ENCODE measurements around the gene PTAR1.

PTAR1 gene

GRCh38 chr9:69675563-69675962, 84.2 kb downstream of the PTAR1 start:
- Histone ChIP-seq H3K4me3 (replicated peaks; ENCODE audit: insufficient read depth, low read length) (no peak overlapping the region), H3K27ac (replicated peaks) (no peak overlapping the region), H3K27me3 (ENCODE audit: insufficient read depth, poor library complexity, severe bottlenecking) (peaks cover 13% of the 10 kb centered on the region)
- no peak for TF ChIP-seq GABPA (IDR thresholded peaks at IDR 0.05; ENCODE audit: low read depth)
- no peak for TF ChIP-seq CTCF (IDR thresholded peaks at IDR 0.05; ENCODE audit: insufficient read depth, low read length)
- no peak for TF ChIP-seq REST (IDR thresholded peaks at IDR 0.05; ENCODE audit: insufficient replicate concordance, low read depth)
- TF ChIP-seq POLR2AphosphoS5 (IDR thresholded peaks at IDR 0.05; ENCODE audit: low read depth), result no peak
- TF ChIP-seq SPI1 (IDR thresholded peaks at IDR 0.05; ENCODE audit: borderline replicate concordance, low read depth), result no peak
- no peak for DNase-seq (ENCODE audit: low read depth in 1 of 2, low spot score in 1 of 2)

- TF ChIP-seq REST (IDR thresholded peaks at IDR 0.05; ENCODE audit: insufficient replicate concordance, low read depth) (no peak), CTCF (IDR thresholded peaks at IDR 0.05; ENCODE audit: insufficient read depth, low read length) (no peak), GABPA (IDR thresholded peaks at IDR 0.05; ENCODE audit: low read depth) (no peak), POLR2AphosphoS5 (IDR thresholded peaks at IDR 0.05; ENCODE audit: low read depth) (no peak), SPI1 (IDR thresholded peaks at IDR 0.05; ENCODE audit: borderline replicate concordance, low read depth) (no peak)
- H3K27ac ChIP-seq (replicated peaks), result no peak overlapping the region
- no peak overlapping the region for H3K4me3 ChIP-seq (replicated peaks; ENCODE audit: insufficient read depth, low read length)
- no peak for DNase-seq (ENCODE audit: low read depth in 1 of 2, low spot score in 1 of 2)
- H3K27me3 ChIP-seq (ENCODE audit: insufficient read depth, poor library complexity, severe bottlenecking), result peaks cover 14% of the 10 kb centered on the region
Measured at GRCh38 chr9:69674716-69675438, 84.9 kb downstream of the PTAR1 start.

- TF ChIP-seq REST (IDR thresholded peaks at IDR 0.05; ENCODE audit: insufficient replicate concordance, low read depth) (no peak), SPI1 (IDR thresholded peaks at IDR 0.05; ENCODE audit: borderline replicate concordance, low read depth) (no peak)
- no peak overlapping the region for H3K4me3 ChIP-seq (replicated peaks; ENCODE audit: insufficient read depth, low read length)
- H3K27me3 ChIP-seq (ENCODE audit: insufficient read depth, poor library complexity, severe bottlenecking), result peaks cover 18% of the 10 kb centered on the region
- no peak for DNase-seq (ENCODE audit: low read depth in 1 of 2, low spot score in 1 of 2)
- H3K27ac ChIP-seq (replicated peaks), result no peak overlapping the region
Measured at GRCh38 chr9:69674112-69674685, 85.6 kb downstream of the PTAR1 start.
